HepG2 (cell line): ENCODE results near the gene BICDL2. TPM values are rescaled to one million over a fixed set of nuclear protein-coding genes. Genes with fewer than 3 reads are reported as not detected.

Source experiments
- AKAP8 ChIP-seq: sonication (generic); formaldehyde crosslinking; IDR thresholded peaks from 2 replicates; pipeline ENCODE4 v1.5.1; 2020; ENCODE audit warnings: mild to moderate bottlenecking, missing genetic modification reagents
- EP300 ChIP-seq, 3 experiments: sonication (generic) in 1 of 3; formaldehyde crosslinking in 1 of 3; IDR thresholded peaks; 2 replicates each; pipeline versions ENCODE4 v1.5.1 to v1.6.1; 2011 to 2020; ENCODE audit warnings: low read depth in 2 of 3, low read length in 2 of 3, borderline replicate concordance in 1 of 3, improper control_type of control experiment in 1 of 3, mild to moderate bottlenecking in 1 of 3, missing genetic modification reagents in 1 of 3, moderate library complexity in 1 of 3
- GATAD1 ChIP-seq: IDR thresholded peaks from 2 replicates; pipeline ENCODE4 v1.6.1; 2016; ENCODE audit warnings: missing genetic modification reagents, missing compliant biosample characterization
- KDM3A ChIP-seq: IDR thresholded peaks from 2 replicates; pipeline ENCODE4 v1.6.1; 2018; ENCODE audit warnings: low read depth, missing compliant biosample characterization
- LCORL ChIP-seq, 2 experiments: fragments of 450-650 bp in 1 of 2; sonication (generic) in 1 of 2; formaldehyde crosslinking in 1 of 2; IDR thresholded peaks; 2 replicates each; pipeline versions ENCODE4 v1.5.0 to v1.6.1; 2017 to 2020; ENCODE audit warnings: antibody characterized with exemption in 1 of 2, missing genetic modification reagents in 1 of 2
- MEIS1 ChIP-seq: sonication (generic); formaldehyde crosslinking; IDR thresholded peaks from 2 replicates; pipeline ENCODE4 v1.9.0; 2021; ENCODE audit warnings: mild to moderate bottlenecking, missing genetic modification reagents, moderate library complexity, borderline replicate concordance
- MEIS2 ChIP-seq: sonication (generic); formaldehyde crosslinking; IDR thresholded peaks from 2 replicates; pipeline ENCODE4 v1.9.0; 2021; ENCODE audit warnings: mild to moderate bottlenecking, missing genetic modification reagents
- SKI ChIP-seq: fragments of 450-650 bp; IDR thresholded peaks from one replicate; pipeline ENCODE4 v1.6.1; 2018; ENCODE audit warnings: mild to moderate bottlenecking; ENCODE audit not compliant: partially characterized antibody
- SNAPC2 ChIP-seq: sonication (generic); formaldehyde crosslinking; IDR thresholded peaks from 2 replicates; pipeline ENCODE4 v1.8.1; 2022; ENCODE audit warnings: mild to moderate bottlenecking, missing genetic modification reagents
- TEAD3 ChIP-seq: optimal IDR thresholded peaks from 2 replicates; pipeline ENCODE3; 2016; ENCODE audit warnings: borderline replicate concordance
- ZBTB42 ChIP-seq: sonication (generic); formaldehyde crosslinking; IDR thresholded peaks from 2 replicates; pipeline ENCODE4 v1.5.0; 2020; ENCODE audit warnings: mild to moderate bottlenecking, missing genetic modification reagents
- ZNF501 ChIP-seq: sonication (generic); formaldehyde crosslinking; IDR thresholded peaks from 2 replicates; pipeline ENCODE4 v1.5.1; 2020; ENCODE audit warnings: mild to moderate bottlenecking, moderate library complexity, missing genetic modification reagents
- ZNF772 ChIP-seq: sonication (generic); formaldehyde crosslinking; IDR thresholded peaks from 2 replicates; pipeline ENCODE4 v1.5.0; 2020; ENCODE audit warnings: mild to moderate bottlenecking, missing genetic modification reagents
- ZSCAN25 ChIP-seq: sonication (generic); formaldehyde crosslinking; IDR thresholded peaks from 2 replicates; pipeline ENCODE4 v1.8.0; 2022; ENCODE audit warnings: mild to moderate bottlenecking, missing genetic modification reagents
- polyA plus RNA-seq, 8 experiments: library from polyadenylated mRNA; depleted of rRNA in 3 of 8; stranded (reverse) in 7 of 8; unstranded in 1 of 8; fragments of >200 nt; fragmentation: Illumina TruSeq in 4 of 8; extraction: Trizol in 4 of 8; gene quantifications; 2 replicates each; pipeline versions ENCODE4 v1.2.1 to v1.2.3, GENCODE V29; 2011 to 2016; ENCODE audit warnings: low read depth in 4 of 8, missing spikeins in 1 of 8, mixed read lengths in 1 of 8; ENCODE audit not compliant: insufficient read depth in 1 of 8
- total RNA-seq, 5 experiments: library from RNA; depleted of rRNA; stranded (reverse); fragments of >200 nt; fragmentation: Illumina TruSeq; extraction: Trizol; gene quantifications; 2 replicates each; pipeline ENCODE4 v1.2.3, GENCODE V29; 2016; ENCODE audit warnings: low read depth in 1 of 5
- TF ChIP-seq, protein P1 (sequence below): sonication (generic); formaldehyde crosslinking; IDR thresholded peaks from 2 replicates; pipeline ENCODE4 v1.5.0; 2020; ENCODE audit warnings: missing genetic modification reagents
- TF ChIP-seq, protein P2 (sequence below): sonication (generic); formaldehyde crosslinking; IDR thresholded peaks from 2 replicates; pipeline ENCODE4 v1.5.1; 2020; ENCODE audit warnings: missing genetic modification reagents, mild to moderate bottlenecking, borderline replicate concordance
- TF ChIP-seq, protein P3 (sequence below): IDR thresholded peaks from 2 replicates; pipeline ENCODE4 v1.6.1; 2016; ENCODE audit warnings: low read depth, borderline replicate concordance
- TF ChIP-seq, protein P4 (sequence below): IDR thresholded peaks from 2 replicates; pipeline ENCODE4 v1.6.1; 2016; ENCODE audit warnings: mild to moderate bottlenecking
- TF ChIP-seq, protein P5 (sequence below): sonication (generic); formaldehyde crosslinking; IDR thresholded peaks from 2 replicates; pipeline ENCODE4; 2020; ENCODE audit warnings: missing genetic modification reagents, mild to moderate bottlenecking, borderline replicate concordance

The BICDL2 gene
- total and polyA plus RNA-seq, 2 of the 13 experiments (the other 11 are each of a cell fraction or from before 2014, with no cell fraction given): 0.12 TPM; not detected in 1

DNA sequence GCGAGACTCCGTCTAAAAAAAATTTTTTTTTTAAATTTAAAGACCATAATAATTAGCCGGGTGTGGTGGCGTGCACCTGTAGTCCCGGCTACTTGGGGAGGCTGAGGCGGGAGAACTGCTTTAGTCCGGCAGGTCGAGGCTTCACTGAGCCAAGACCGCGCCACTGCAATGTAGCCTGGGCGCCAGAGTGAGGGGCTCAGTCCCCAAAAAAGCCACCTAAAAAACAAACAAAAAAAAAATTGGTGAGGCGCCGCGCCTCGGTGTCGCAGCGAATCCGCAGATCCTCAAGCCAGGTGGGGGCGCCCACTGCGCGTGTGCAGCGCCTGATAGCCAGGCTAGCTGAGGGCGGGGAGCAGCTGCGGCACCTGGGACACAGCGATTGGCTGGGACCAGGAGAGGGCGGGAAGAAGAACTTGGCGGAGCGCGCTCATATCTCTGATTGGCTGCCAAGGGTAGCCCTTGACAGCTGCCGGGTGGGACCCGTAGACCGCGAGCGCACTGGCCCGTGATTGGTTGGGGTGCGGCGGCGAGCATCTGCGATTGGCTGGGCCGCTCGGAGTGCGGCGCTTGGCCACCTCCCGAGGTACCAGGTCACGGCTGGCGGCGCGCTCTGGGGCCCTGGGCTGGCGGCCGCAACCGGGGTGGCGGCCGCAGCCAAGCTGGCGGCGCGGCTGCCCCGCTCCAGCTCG is 33.0 kb downstream of the BICDL2 start (continued):
- TF ChIP-seq, protein P1, sequence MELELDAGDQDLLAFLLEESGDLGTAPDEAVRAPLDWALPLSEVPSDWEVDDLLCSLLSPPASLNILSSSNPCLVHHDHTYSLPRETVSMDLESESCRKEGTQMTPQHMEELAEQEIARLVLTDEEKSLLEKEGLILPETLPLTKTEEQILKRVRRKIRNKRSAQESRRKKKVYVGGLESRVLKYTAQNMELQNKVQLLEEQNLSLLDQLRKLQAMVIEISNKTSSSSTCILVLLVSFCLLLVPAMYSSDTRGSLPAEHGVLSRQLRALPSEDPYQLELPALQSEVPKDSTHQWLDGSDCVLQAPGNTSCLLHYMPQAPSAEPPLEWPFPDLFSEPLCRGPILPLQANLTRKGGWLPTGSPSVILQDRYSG (CRISPR knock-in tag): 0 out of 2 replicates have a peak, but pooled peaks have one; percentile 41
- TF ChIP-seq, protein P2, sequence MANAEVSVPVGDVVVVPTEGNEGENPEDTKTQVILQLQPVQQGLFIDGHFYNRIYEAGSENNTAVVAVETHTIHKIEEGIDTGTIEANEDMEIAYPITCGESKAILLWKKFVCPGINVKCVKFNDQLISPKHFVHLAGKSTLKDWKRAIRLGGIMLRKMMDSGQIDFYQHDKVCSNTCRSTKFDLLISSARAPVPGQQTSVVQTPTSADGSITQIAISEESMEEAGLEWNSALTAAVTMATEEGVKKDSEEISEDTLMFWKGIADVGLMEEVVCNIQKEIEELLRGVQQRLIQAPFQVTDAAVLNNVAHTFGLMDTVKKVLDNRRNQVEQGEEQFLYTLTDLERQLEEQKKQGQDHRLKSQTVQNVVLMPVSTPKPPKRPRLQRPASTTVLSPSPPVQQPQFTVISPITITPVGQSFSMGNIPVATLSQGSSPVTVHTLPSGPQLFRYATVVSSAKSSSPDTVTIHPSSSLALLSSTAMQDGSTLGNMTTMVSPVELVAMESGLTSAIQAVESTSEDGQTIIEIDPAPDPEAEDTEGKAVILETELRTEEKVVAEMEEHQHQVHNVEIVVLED (CRISPR knock-in tag): peak; percentile 72; the same call in 1 of the 2 replicates
- no peak for TF ChIP-seq LCORL (IDR thresholded peaks at IDR 0.05)
- peak; percentile 64; the same call in 1 of the 2 replicates for TF ChIP-seq LCORL (CRISPR knock-in tag; IDR thresholded peaks at IDR 0.05)
- TF ChIP-seq, protein P3, sequence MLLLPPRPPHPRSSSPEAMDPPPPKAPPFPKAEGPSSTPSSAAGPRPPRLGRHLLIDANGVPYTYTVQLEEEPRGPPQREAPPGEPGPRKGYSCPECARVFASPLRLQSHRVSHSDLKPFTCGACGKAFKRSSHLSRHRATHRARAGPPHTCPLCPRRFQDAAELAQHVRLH (CRISPR knock-in tag): peak; percentile 76; the same call in 1 of the 2 replicates
- peak; percentile 56; the same call in 1 of the 2 replicates for TF ChIP-seq ZNF501 (CRISPR knock-in tag)
- TF ChIP-seq AKAP8 (CRISPR knock-in tag): 0 out of 2 replicates have a peak, but pooled peaks have one; percentile 21
- TF ChIP-seq SNAPC2 (CRISPR knock-in tag): no peak
- peak; percentile 93; the same call in 1 of the 2 replicates for TF ChIP-seq MEIS1 (CRISPR knock-in tag)
- 0 out of 4 replicates have a peak, but pooled peaks of 1 of the 2 experiments have one; percentile 4 for TF ChIP-seq EP300 (IDR thresholded peaks at IDR 0.05; ENCODE audit: low read depth in 2 of 2, low read length in 2 of 2)
- TF ChIP-seq EP300 (CRISPR knock-in tag; IDR thresholded peaks at IDR 0.05; ENCODE audit: borderline replicate concordance): no peak
- TF ChIP-seq, protein P4, sequence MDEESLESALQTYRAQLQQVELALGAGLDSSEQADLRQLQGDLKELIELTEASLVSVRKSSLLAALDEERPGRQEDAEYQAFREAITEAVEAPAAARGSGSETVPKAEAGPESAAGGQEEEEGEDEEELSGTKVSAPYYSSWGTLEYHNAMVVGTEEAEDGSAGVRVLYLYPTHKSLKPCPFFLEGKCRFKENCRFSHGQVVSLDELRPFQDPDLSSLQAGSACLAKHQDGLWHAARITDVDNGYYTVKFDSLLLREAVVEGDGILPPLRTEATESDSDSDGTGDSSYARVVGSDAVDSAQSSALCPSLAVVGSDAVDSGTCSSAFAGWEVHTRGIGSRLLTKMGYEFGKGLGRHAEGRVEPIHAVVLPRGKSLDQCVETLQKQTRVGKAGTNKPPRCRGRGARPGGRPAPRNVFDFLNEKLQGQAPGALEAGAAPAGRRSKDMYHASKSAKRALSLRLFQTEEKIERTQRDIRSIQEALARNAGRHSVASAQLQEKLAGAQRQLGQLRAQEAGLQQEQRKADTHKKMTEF (CRISPR knock-in tag): peak; percentile 69
- TF ChIP-seq GATAD1 (CRISPR knock-in tag): peak; percentile 71; the same call in 1 of the 2 replicates
- TF ChIP-seq TEAD3 (CRISPR knock-in tag): peak; percentile 69
- peak; percentile 43 for TF ChIP-seq SKI
- TF ChIP-seq, protein P5, sequence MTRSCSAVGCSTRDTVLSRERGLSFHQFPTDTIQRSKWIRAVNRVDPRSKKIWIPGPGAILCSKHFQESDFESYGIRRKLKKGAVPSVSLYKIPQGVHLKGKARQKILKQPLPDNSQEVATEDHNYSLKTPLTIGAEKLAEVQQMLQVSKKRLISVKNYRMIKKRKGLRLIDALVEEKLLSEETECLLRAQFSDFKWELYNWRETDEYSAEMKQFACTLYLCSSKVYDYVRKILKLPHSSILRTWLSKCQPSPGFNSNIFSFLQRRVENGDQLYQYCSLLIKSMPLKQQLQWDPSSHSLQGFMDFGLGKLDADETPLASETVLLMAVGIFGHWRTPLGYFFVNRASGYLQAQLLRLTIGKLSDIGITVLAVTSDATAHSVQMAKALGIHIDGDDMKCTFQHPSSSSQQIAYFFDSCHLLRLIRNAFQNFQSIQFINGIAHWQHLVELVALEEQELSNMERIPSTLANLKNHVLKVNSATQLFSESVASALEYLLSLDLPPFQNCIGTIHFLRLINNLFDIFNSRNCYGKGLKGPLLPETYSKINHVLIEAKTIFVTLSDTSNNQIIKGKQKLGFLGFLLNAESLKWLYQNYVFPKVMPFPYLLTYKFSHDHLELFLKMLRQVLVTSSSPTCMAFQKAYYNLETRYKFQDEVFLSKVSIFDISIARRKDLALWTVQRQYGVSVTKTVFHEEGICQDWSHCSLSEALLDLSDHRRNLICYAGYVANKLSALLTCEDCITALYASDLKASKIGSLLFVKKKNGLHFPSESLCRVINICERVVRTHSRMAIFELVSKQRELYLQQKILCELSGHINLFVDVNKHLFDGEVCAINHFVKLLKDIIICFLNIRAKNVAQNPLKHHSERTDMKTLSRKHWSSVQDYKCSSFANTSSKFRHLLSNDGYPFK (CRISPR knock-in tag): peak; percentile 57; the same call in 1 of the 2 replicates
- TF ChIP-seq KDM3A (CRISPR knock-in tag): peak; percentile 99
- TF ChIP-seq ZBTB42 (CRISPR knock-in tag): 0 out of 2 replicates have a peak, but pooled peaks have one; percentile 39
- TF ChIP-seq ZSCAN25 (CRISPR knock-in tag): 0 out of 2 replicates have a peak, but pooled peaks have one; percentile 22
- peak; percentile 100 for TF ChIP-seq MEIS2 (CRISPR knock-in tag)
- no peak for TF ChIP-seq ZNF772 (CRISPR knock-in tag)
